Activated CD4-positive, alpha-beta memory T cell treated with anti-CD3 and anti-CD28 coated beads for 36 hours (primary cell): ENCODE data around the gene MYO16. TPM values are rescaled to one million over a fixed set of nuclear protein-coding genes. Genes with fewer than 3 reads are reported as not detected.
"Not testable (repeated sequence)": the region's sequence is repeated elsewhere in the genome, so short reads cannot be mapped to it uniquely, and the experiment has no call there.

ENCODE experiments used
- CTCF ChIA-PET: fragments of 350-600 bp; sonication (Branson Sonifier 250); formaldehyde crosslinking; loops from one replicate; lab custom pipeline; 2021; ENCODE audit warnings: antibody characterized with exemption, inconsistent platforms; lab: Charles Lee
- POLR2A ChIA-PET: fragments of 350-600 bp; sonication (Branson Sonifier 250); formaldehyde crosslinking; loops from one replicate; lab custom pipeline; 2021; ENCODE audit warnings: antibody characterized with exemption; lab: Charles Lee
- DNase-seq: peaks from one replicate; pipeline ENCODE4 v3.0.0-alpha.2; 2020
- H3K27ac Mint-ChIP-seq: one replicate; pipeline ENCODE4 v1.8.0; 2021; ENCODE audit warnings: mixed read lengths
- H3K27me3 Mint-ChIP-seq: one replicate; pipeline ENCODE4 v1.8.0; 2021; ENCODE audit warnings: mixed read lengths
- H3K36me3 Mint-ChIP-seq: one replicate; pipeline ENCODE4 v1.8.0; 2021; ENCODE audit warnings: mixed read lengths
- H3K4me1 Mint-ChIP-seq: one replicate; pipeline ENCODE4 v1.8.0; 2021; ENCODE audit warnings: low read depth, mixed read lengths
- H3K4me3 Mint-ChIP-seq: one replicate; pipeline ENCODE4 v1.8.0; 2021; ENCODE audit warnings: mild to moderate bottlenecking, mixed read lengths
- H3K9me3 Mint-ChIP-seq: one replicate; pipeline ENCODE4 v1.8.0; 2021; ENCODE audit warnings: mixed read lengths
- intact Hi-C: fragments of 100-400 bp; cut with micrococcal nuclease; formaldehyde crosslinking; loops from one replicate; pipeline ENCODE4 v1.15.1; 2023
- total RNA-seq, 2 experiments: library from RNA; stranded (reverse); gene quantifications; one replicate each; pipeline ENCODE4 v1.2.3, GENCODE V29; 2021

Gene MYO16
- total RNA-seq, 2 experiments from 2014 or later, result 0.07 to 0.10 TPM

GRCh38 chr13:108984251-108984920, 355.0 kb downstream of the MYO16 start:
- intact Hi-C loops, result no loop called here
- no peak overlapping the region for H3K4me3 Mint-ChIP-seq
- H3K27ac Mint-ChIP-seq, result no peak overlapping the region
- no peaks in the 10 kb centered on the region for H3K36me3 Mint-ChIP-seq
- ChIA-PET CTCF (no interaction called here), POLR2A (no interaction called here)
- no peaks in the 10 kb centered on the region for H3K4me1 Mint-ChIP-seq
- H3K27me3 Mint-ChIP-seq, result no peaks in the 10 kb centered on the region
- no peaks in the 10 kb centered on the region for H3K9me3 Mint-ChIP-seq
- no peak for DNase-seq

DNA sequence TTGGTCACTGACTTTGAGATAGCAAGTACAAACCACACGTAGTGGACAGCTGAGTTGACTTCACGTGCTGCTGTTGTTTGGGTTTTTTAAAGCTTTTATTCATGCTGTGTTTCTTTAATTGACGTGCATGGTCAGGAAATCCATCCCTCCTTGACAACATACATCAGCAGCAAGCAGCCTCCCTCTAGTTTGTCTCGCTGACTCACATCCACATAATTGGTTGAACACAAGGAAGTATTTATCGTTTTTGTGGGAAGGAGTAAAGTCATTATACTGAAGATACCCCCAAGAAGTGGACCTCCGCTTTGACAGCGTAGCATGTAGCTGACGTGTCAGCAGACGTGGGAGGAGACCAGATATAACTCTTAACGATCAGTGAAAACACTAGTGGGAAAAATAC, 355.8 kb downstream of the MYO16 start:
- ChIA-PET CTCF (no interaction called here), POLR2A (no interaction called here)
- H3K4me3 Mint-ChIP-seq, result no peak overlapping the region
- H3K9me3 Mint-ChIP-seq, result no peaks in the 10 kb centered on the region
- intact Hi-C loops, result no loop called here
- H3K4me1 Mint-ChIP-seq, result no peaks in the 10 kb centered on the region
- H3K27ac Mint-ChIP-seq, result no peak overlapping the region
- DNase-seq, result no peak
- no peaks in the 10 kb centered on the region for H3K36me3 Mint-ChIP-seq
- no peaks in the 10 kb centered on the region for H3K27me3 Mint-ChIP-seq

DNA sequence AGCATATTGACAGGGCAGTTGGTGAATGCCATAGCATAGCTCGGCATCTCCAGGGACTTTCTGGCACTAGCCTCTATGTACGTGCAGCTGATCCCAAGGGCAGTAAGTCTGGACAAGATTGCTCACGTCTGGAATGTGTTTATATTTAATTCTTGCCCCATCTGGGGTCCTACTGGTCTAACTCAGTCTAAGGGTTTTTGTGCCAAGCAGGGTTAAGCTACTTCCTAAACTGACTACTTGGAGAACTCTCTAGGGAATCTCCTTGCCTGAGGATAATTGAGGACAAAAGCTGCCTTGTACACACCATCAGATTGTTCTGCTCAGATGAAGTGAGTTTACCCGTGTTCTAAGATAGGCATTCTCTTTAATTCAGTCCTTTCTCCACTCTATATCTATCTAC, 358.1 kb downstream of the MYO16 start:
- no peaks in the 10 kb centered on the region for H3K9me3 Mint-ChIP-seq
- no peaks in the 10 kb centered on the region for H3K27me3 Mint-ChIP-seq
- CTCF ChIA-PET, result no interaction called here
- no peaks in the 10 kb centered on the region for H3K4me1 Mint-ChIP-seq
- H3K27ac Mint-ChIP-seq, result no peak overlapping the region
- POLR2A ChIA-PET, result no interaction called here
- intact Hi-C loops, result no loop called here
- no peak overlapping the region for H3K4me3 Mint-ChIP-seq
- no peak for DNase-seq
- no peaks in the 10 kb centered on the region for H3K36me3 Mint-ChIP-seq

- H3K4me1 Mint-ChIP-seq, result no peaks in the 10 kb centered on the region
- H3K36me3 Mint-ChIP-seq, result no peaks in the 10 kb centered on the region
- no peaks in the 10 kb centered on the region for H3K27me3 Mint-ChIP-seq
- H3K9me3 Mint-ChIP-seq, result no peaks in the 10 kb centered on the region
- intact Hi-C loops, result no loop called here
- no peak overlapping the region for H3K4me3 Mint-ChIP-seq
- ChIA-PET CTCF (no interaction called here), POLR2A (no interaction called here)
- DNase-seq, result no peak
- no peak overlapping the region for H3K27ac Mint-ChIP-seq
These were observed 358.5 kb downstream of the MYO16 start for GRCh38 chr13:108987944-108988343.

GRCh38 chr13:108991416-108991815, 362.0 kb downstream of the MYO16 start:
- POLR2A ChIA-PET, H3K27ac Mint-ChIP-seq, CTCF ChIA-PET, H3K9me3 Mint-ChIP-seq, H3K27me3 Mint-ChIP-seq, H3K4me1 Mint-ChIP-seq, H3K36me3 Mint-ChIP-seq, DNase-seq, H3K4me3 Mint-ChIP-seq, intact Hi-C loops: not testable (repeated sequence)

DNA sequence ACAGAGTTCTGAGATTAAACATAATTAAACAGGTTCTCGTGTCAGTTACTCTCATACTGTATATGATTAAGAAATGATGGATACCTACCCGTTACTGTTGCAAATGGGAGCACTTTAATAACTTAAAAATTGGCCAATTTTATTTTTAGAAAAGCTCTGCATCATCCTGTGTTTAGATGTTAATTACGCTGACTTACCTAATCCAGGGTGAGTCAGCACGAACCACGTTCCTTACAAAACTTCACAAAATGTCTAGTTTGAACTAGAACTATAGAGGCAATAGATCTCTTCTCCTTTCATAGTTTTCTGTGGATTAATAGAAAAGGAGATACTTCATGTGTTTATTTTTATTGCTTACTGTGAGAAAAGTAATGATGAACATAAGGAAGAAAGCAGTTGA, 363.9 kb downstream of the MYO16 start:
- H3K4me1 Mint-ChIP-seq, result no peaks in the 10 kb centered on the region
- H3K9me3 Mint-ChIP-seq, result no peaks in the 10 kb centered on the region
- no peak overlapping the region for H3K4me3 Mint-ChIP-seq
- intact Hi-C loops, result no loop called here
- no peaks in the 10 kb centered on the region for H3K27me3 Mint-ChIP-seq
- ChIA-PET CTCF (interaction anchor here (1.4 kb wide), 1 partner anchor 32 kb away, joined by 4 read pairs; no protein-coding TSS in a partner anchor), POLR2A (no interaction called here)
- no peak overlapping the region for H3K27ac Mint-ChIP-seq
- no peak for DNase-seq
- no peaks in the 10 kb centered on the region for H3K36me3 Mint-ChIP-seq

DNA sequence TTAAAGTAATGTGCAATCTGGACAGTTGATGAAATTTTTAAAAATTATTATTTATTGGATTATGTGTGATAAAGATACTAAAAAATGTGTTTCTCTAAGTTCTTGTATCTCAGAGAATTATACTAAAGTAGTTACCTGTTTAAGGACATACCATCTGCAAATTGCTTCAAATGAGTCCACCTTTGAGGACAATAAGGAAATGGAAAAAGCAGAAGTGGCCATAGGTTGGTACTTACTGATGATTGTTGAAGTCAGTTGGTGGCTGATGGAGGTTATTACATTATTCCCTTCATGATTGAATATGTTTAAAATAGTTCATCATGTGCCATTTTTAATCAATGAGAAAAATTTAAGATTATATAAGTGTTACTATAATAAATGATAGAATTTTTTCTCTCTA, 367.0 kb downstream of the MYO16 start:
- Mint-ChIP-seq H3K4me3 (no peak overlapping the region), H3K27ac (no peak overlapping the region), H3K36me3 (no peaks in the 10 kb centered on the region), H3K9me3 (no peaks in the 10 kb centered on the region), H3K4me1 (no peaks in the 10 kb centered on the region), H3K27me3 (no peaks in the 10 kb centered on the region)
- ChIA-PET POLR2A (no interaction called here), CTCF (no interaction called here)
- intact Hi-C loops, result no loop called here
- no peak for DNase-seq

DNA sequence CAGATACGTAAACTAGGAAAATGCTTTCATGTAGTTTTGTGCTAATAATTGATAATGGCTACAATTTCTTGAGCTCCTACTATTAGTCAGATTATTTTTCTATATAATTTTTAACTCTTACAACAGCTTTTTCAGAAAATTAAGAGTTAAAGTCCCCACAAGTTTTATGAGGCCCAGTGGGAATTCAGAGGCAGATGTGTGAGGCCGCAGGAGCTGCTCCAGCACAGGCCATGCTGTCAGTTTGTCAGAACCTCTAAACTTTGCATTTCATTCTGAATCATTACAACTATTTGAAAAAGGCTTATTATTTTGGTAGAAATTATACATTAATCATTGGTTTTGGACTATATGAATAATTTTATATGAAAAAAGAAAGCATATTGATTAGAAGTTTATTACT, 370.8 kb downstream of the MYO16 start:
- no peaks in the 10 kb centered on the region for H3K36me3 Mint-ChIP-seq
- H3K27me3 Mint-ChIP-seq, result no peaks in the 10 kb centered on the region
- H3K4me1 Mint-ChIP-seq, result no peaks in the 10 kb centered on the region
- intact Hi-C loops, result no loop called here
- POLR2A ChIA-PET, result no interaction called here
- no peak overlapping the region for H3K27ac Mint-ChIP-seq
- H3K9me3 Mint-ChIP-seq, result no peaks in the 10 kb centered on the region
- DNase-seq, result no peak
- CTCF ChIA-PET, result interaction anchor here (0.7 kb wide), 1 partner anchor 861 kb away, joined by 3 read pairs; no protein-coding TSS in a partner anchor
- H3K4me3 Mint-ChIP-seq, result no peak overlapping the region

- Mint-ChIP-seq H3K4me3 (no peak overlapping the region), H3K9me3 (no peaks in the 10 kb centered on the region), H3K27me3 (no peaks in the 10 kb centered on the region), H3K4me1 (no peaks in the 10 kb centered on the region), H3K36me3 (no peaks in the 10 kb centered on the region), H3K27ac (no peak overlapping the region)
- DNase-seq, result no peak
- CTCF ChIA-PET, result no interaction called here
- intact Hi-C loops, result no loop called here
- POLR2A ChIA-PET, result no interaction called here
These were observed 373.5 kb downstream of the MYO16 start for GRCh38 chr13:109002934-109003333.

- Mint-ChIP-seq H3K4me1 (no peaks in the 10 kb centered on the region), H3K4me3 (no peak overlapping the region), H3K27me3 (no peaks in the 10 kb centered on the region), H3K27ac (no peak overlapping the region), H3K36me3 (no peaks in the 10 kb centered on the region), H3K9me3 (no peaks in the 10 kb centered on the region)
- intact Hi-C loops, result no loop called here
- ChIA-PET POLR2A (no interaction called here), CTCF (no interaction called here)
- no peak for DNase-seq
These were observed 378.5 kb downstream of the MYO16 start for GRCh38 chr13:109007946-109008345.

DNA sequence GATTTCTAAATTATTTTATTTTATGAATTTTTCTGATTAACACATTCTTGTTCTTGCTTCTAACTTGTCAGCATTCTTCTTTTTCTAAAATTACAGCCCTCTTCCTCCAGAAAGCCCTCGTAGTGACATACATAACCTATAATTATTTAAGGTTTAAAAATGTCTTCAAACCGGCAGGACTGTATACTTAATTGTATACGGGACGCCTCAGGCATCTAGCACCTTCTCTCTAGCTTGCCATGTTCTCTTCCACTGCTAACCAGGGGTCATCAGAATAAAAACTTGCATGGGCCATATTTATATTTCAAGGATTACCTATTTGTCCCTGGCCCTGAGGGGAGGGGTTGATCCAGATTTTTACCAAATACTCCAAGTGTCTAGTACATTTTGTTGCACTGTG, 380.3 kb downstream of the MYO16 start:
- Mint-ChIP-seq H3K36me3 (no peaks in the 10 kb centered on the region), H3K27me3 (no peaks in the 10 kb centered on the region), H3K4me3 (no peak overlapping the region), H3K27ac (no peak overlapping the region), H3K9me3 (no peaks in the 10 kb centered on the region), H3K4me1 (no peaks in the 10 kb centered on the region)
- POLR2A ChIA-PET, result no interaction called here
- no peak for DNase-seq
- intact Hi-C loops, result no loop called here
- CTCF ChIA-PET, result no interaction called here

DNA sequence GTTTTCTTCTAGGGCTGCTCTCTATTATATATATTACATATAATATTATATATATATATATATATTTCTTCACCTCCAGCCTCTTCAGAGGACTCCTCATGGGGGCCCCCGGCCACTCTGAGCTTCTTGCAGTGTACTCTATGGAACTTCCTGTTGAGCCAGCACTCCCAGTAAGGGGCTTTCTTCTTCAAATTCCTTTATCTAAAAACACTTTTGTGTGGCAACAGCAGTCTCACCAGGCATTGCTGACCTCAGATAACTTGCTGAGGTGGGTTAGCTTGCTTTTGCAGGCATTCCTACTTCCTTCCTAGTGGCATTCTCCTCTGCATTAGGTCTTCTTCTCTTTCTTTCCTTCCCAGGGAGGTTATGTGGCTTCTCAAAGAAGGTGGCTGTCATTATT, 381.5 kb downstream of the MYO16 start:
- Mint-ChIP-seq H3K36me3 (no peaks in the 10 kb centered on the region), H3K9me3 (no peaks in the 10 kb centered on the region), H3K27me3 (no peaks in the 10 kb centered on the region), H3K4me3 (no peak overlapping the region), H3K27ac (no peak overlapping the region), H3K4me1 (no peaks in the 10 kb centered on the region)
- intact Hi-C loops, result no loop called here
- POLR2A ChIA-PET, result no interaction called here
- CTCF ChIA-PET, result no interaction called here
- no peak for DNase-seq

GRCh38 chr13:109012115-109012514, 382.7 kb downstream of the MYO16 start:
- POLR2A ChIA-PET, result no interaction called here

More at GRCh38 chr13:109012115-109012514, 382.7 kb downstream of the MYO16 start:
- Mint-ChIP-seq H3K4me1 (no peaks in the 10 kb centered on the region), H3K27ac (no peak overlapping the region), H3K9me3 (no peaks in the 10 kb centered on the region), H3K4me3 (no peak overlapping the region), H3K36me3 (peaks cover 2% of the 10 kb centered on the region), H3K27me3 (no peaks in the 10 kb centered on the region)
- CTCF ChIA-PET, result no interaction called here
- intact Hi-C loops, result no loop called here
- DNase-seq, result no peak
